GM13977 (cell line): ENCODE measurements around the gene KAT2B.
"Not testable (repeated sequence)": the region's sequence is repeated elsewhere in the genome, so short reads cannot be mapped to it uniquely, and the experiment has no call there.

Experiments
- DNase-seq: peaks from one replicate; pipeline ENCODE4 v3.0.0; 2012; ENCODE audit warnings: low spot score
- CTCF ChIP-seq: IDR thresholded peaks from 2 replicates; pipeline ENCODE4 v1.5.1; 2012; ENCODE audit warnings: mild to moderate bottlenecking, control low read depth; ENCODE audit not compliant: insufficient read depth; ENCODE audit errors: extremely low read depth, missing control alignments
- in situ Hi-C: fragments of 300-500 bp; cut with MboI; formaldehyde crosslinking; loops from one replicate; pipeline ENCODE4 v1.12.0; 2022; ENCODE audit warnings: low sequenced_read_pairs, low pct_unique_long_range_greater_than_20kb, mixed read lengths, inconsistent platforms; ENCODE audit not compliant: unreplicated experiment

The KAT2B gene

DNA sequence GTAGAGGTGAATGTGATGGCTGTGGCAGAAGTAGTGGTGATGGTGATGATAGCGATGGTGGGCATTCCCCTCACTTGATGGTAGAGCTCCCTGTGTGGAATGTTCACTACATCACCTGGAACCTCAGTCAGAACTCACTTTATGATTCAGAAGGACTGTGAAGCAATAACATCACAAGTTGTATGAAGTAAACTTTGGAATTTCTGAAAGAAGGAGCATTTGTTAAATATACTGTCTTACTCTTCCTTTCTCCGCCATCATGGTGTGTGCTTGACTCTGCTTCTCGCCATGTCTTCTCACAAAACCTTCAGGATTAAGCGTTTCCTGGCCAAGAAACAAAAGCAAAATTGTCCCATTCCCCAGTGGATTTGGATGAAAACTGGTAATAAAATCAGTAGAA lies 28.1 kb upstream of the KAT2B start, which contains the start of gene PP2D1:
TSS of gene PP2D1 (minus strand) at position 101 of the 400 bp plus-strand sequence. CDS start 192 bp downstream, outside the sequence.
- no peak for DNase-seq
- TF ChIP-seq CTCF: no peak
- in situ Hi-C loops: no loop called here

DNA sequence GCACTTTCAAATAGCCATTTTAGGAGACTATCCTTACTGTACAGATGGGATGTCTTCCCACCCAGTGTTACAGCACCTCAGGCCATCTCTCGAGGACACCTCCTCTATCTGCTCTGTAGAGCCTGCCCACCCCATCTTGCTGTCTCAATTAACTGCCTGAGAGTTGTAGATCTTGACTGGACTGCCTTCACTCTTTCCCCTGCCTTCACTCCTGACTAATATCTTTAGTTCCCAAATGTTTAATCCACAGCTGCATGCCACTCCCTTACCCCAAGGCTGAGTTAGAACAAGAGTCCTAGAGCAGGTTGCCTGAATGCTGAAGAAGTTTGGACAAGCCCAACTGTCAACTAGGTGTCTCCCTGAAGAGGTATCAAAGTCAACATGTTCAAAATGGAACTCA lies 26.9 kb upstream of the KAT2B start:
- DNase-seq: no peak
- TF ChIP-seq CTCF: no peak
- in situ Hi-C loops: no loop called here

- in situ Hi-C loops: no loop called here
- DNase-seq: no peak
- TF ChIP-seq CTCF: no peak
Measured at GRCh38 chr3:20015525-20015924, 24.7 kb upstream of the KAT2B start.

DNA sequence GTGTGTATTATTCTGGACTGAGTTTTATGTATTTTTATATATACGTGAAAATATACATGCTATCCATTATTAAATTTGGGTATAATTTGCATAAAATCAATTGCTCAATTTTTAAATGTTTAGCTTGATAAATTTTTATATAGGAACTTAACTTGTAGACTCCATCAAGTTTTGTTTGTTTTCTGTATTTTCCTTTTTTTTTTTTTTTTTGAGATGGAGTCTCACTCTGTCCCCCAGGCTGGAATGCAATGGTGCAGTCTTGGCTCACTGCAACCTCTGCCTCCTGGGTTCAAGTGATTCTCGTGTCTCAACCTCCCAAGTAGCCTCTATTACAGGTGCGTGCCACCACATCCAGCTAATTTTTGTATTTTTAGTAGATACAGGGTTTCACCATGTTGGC lies 24.2 kb upstream of the KAT2B start:
- in situ Hi-C loops, DNase-seq: not testable (repeated sequence)

GRCh38 chr3:20022954-20023622 lies 17.2 kb upstream of the KAT2B start:
- no peak for TF ChIP-seq CTCF
- no peak for DNase-seq
- in situ Hi-C loops: no loop called here

DNA sequence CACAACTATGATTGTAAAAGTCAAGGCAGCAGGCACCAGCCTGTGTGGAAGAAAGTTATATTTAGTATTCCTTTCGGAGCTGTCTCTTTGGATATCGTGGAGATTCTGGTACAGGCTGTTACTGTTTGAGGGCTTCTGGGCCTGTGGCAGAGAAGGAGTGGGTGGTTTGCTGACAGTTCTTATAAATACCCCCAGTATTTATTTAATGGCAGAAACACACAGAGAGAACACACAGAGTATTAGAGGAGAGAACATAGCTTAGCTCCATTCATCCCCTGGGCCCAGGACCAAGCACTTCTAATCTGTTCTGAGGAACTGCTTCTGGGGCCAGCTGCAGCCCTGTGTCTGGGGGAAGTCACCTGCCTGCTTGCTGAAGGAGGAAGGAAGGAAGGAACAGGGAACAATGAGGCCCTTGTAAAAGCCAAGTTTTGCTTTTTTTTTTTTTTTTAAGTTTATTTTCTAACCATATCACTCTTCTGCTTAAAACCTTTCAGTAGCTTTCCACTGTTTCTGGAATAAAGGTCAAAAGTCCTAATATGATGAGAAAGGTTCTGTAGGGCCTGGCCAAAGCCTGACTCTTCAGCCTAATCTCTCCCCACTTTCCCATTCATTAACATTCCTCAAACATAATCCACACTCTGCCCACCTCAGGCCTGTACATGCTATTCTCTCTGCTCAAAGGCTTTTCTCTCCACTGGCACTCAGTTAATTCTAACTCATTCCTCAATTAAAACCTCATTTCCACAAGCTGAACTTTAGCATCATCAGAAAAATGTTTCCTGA lies 16.4 kb upstream of the KAT2B start:
- DNase-seq: no peak
- TF ChIP-seq CTCF: no peak
- in situ Hi-C loops: no loop called here

DNA sequence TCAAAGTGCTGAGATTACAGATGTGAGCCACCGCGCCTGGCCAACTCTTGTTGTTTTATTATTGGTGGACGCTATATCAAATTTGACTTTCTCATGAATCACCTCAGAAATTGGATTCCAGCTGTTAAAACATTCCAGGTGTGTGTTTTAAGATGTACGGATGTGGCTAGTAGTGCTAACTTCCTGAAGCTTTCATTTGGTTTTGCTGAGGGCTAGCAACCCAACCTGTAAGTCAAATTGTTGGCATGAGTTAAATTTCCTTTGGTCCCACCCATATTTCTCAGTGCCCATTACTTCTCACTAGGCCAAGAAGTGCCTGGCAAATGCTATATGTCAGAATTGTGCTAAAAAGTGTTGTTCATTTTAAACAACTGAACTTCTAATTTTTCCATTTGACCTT lies 13.1 kb upstream of the KAT2B start:
- TF ChIP-seq CTCF: no peak
- in situ Hi-C loops: no loop called here
- DNase-seq: no peak
